HG03460 (cell line): ENCODE data around the gene CDH18.

Experiments
- ATAC-seq: cut with Tn5 transposase; IDR thresholded peaks from one replicate; pipeline ENCODE4 v1.9.1; 2021; ENCODE audit not compliant: unreplicated experiment

The CDH18 gene

DNA sequence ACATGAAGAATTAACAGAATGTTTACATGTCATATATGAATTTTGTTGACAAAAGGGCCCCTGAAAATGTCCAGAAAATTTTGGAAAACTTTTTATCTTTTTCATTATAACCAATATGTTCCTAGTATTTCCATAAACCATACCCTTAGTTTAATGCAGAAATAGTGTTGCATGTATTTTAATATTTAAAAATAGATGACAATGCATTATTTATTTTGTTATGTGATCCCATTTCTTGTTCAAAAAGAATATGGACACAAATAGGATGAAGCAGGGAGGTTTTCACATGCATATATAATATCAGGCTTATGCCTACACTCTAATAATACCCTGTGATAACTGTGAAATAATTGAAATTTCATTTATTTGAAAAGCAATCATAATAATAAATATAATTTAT, 500.5 kb downstream of the CDH18 start:
- ATAC-seq: no peak

DNA sequence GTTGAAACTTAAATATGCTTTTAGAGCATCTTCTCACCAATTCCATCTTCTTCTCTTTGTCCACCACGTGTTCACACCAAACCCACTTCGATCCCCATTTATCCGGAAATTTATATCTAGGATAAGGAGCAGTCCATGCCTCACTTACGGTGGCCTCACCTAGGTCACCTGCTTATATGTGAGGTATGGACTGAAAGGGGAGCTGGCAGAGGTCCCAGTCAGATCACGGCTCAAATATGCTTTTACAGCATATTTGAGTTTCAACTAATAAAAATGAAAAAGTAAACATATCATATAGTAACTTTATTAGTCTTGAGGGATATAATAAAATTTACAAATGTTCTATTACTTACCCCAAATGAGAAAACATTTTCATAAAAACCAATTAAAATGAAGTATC, 508.4 kb downstream of the CDH18 start:
- no peak for ATAC-seq

- no peak for ATAC-seq
Observed at GRCh38 chr5:19462019-19462418, 526.0 kb downstream of the CDH18 start.

DNA sequence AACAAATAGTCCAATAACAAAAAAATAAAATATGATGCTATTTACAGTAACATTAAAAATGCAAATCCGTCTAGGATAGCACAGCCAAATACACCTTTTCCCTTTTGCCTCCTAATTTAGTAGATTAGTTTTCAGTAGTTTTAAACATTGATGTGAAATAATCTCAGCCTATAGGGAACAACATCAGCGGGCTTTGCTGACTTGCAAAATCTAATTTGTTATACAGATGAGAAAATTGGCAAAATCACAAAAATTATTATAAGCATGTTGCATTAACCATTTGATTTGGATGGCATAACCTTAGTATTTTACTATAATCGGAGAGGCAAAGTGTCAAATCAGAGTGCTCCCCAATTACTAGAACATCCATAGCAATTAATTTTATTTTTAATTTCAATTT, 563.5 kb downstream of the CDH18 start:
- ATAC-seq: no peak
